ENCODE measurements around the gene MC5R.
"Not testable (repeated sequence)": the region's sequence is repeated elsewhere in the genome, so short reads cannot be mapped to it uniquely, and the experiment has no call there.

Gene MC5R

GRCh38 chr18:13836559-13836958, 12.6 kb downstream of the MC5R start:
- H3K4me3 ChIP-seq: no peak overlapping the region
- DNase-seq (ENCODE audit: low spot score): no peak
- TF ChIP-seq, protein P1, sequence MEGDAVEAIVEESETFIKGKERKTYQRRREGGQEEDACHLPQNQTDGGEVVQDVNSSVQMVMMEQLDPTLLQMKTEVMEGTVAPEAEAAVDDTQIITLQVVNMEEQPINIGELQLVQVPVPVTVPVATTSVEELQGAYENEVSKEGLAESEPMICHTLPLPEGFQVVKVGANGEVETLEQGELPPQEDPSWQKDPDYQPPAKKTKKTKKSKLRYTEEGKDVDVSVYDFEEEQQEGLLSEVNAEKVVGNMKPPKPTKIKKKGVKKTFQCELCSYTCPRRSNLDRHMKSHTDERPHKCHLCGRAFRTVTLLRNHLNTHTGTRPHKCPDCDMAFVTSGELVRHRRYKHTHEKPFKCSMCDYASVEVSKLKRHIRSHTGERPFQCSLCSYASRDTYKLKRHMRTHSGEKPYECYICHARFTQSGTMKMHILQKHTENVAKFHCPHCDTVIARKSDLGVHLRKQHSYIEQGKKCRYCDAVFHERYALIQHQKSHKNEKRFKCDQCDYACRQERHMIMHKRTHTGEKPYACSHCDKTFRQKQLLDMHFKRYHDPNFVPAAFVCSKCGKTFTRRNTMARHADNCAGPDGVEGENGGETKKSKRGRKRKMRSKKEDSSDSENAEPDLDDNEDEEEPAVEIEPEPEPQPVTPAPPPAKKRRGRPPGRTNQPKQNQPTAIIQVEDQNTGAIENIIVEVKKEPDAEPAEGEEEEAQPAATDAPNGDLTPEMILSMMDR (IDR thresholded peaks at IDR 0.05): no peak

DNA sequence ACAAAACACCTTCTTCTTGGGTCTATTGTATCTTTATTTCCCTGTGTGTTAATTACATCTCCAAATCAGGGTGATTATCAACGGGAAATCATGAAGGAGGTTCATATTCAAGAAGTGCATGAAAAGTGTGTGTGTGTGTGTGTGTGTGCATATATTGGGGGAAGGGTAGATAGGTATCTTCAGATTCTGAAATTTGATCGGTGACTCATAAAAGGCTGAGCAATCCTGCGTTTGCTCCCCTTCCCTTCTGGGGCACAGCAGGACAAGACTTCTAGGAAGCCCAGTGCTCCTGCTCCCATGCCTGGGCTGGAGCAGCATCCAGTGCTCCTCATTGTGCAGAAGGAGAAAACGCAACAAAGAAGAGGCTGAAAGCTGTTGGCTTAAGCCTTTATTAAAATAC, 25.8 kb downstream of the MC5R start:
- Histone ChIP-seq H3K27ac (no peak overlapping the region), H3K4me3 (no peak overlapping the region)
- TF ChIP-seq, protein P1 (IDR thresholded peaks at IDR 0.05): no peak
- no peak for DNase-seq (ENCODE audit: low spot score)

More at GRCh38 chr18:13836559-13836958, 12.6 kb downstream of the MC5R start:
- H3K27ac ChIP-seq: no peak overlapping the region

GRCh38 chr18:13862898-13863297, 38.9 kb downstream of the MC5R start:
- not testable (repeated sequence) for H3K27ac ChIP-seq; DNase-seq (ENCODE audit: low spot score); H3K4me3 ChIP-seq

DNA sequence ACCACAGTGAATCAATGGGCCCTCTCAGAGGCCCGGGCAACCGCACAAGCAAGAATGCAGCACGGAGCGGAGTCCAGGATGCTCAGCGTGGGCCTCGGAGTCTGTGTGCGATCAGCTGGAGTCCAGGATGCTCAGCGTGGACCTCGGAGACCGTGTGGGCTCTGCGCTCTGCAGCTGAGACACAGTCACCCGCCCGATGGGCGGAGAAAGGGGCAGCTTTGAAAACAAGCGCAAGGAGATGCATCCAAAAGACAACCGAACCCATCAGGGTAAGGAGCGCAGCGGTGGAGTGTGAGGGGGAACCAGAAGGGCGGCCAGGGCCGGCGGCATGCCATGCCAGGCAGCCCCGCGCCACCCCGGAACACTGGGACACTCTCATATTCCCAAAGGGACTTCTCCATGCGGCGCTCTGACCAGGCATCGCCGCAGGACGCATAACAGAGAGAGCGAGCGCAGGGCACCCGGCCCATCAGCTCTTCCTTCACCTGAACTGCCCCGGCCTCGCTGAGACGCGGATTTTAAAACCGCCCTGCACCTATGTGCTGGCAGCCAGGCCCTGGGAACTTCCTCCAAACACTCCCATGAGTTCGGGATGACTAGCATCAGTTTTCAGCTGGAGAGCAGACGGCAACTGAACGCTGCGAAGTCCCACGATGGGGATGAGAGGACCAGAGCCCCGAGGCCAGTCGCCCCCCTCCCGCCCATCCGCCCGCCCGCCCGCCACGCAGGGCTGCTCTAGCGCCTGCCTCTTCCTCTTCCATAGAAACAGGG, 44.7 kb downstream of the MC5R start:
- peak overlapping the region; percentile 28 for H3K4me3 ChIP-seq

DNA sequence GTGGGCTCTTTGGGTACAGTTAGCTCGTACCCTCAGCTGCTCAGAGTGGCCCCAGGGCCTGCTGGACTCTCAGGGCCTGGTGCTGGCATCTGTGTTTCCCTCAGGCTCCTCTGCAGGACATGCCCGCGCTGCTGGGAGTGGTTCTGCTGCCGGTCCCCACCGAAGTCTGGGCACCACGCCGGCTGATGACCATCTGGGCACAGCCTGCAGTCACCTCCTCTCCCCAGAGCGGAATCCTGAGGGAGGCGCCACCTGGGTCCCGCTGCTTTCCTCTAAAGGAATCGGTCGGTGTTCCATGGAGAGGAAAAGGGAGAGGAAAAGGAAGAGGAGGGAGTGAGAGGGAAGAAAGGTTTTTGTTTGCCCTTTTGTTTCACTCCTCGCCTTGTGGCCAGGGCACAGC, 47.8 kb downstream of the MC5R start:
- Histone ChIP-seq H3K27ac (no peak overlapping the region), H3K4me3 (no peak overlapping the region)
- DNase-seq (ENCODE audit: low spot score): no peak
- TF ChIP-seq, protein P1 (IDR thresholded peaks at IDR 0.05): no peak

More for the DNA sequence above, 44.7 kb downstream of the MC5R start:
- TF ChIP-seq, protein P1 (IDR thresholded peaks at IDR 0.05): no peak
- DNase-seq (ENCODE audit: low spot score): no peak
- H3K27ac ChIP-seq: no peak overlapping the region

DNA sequence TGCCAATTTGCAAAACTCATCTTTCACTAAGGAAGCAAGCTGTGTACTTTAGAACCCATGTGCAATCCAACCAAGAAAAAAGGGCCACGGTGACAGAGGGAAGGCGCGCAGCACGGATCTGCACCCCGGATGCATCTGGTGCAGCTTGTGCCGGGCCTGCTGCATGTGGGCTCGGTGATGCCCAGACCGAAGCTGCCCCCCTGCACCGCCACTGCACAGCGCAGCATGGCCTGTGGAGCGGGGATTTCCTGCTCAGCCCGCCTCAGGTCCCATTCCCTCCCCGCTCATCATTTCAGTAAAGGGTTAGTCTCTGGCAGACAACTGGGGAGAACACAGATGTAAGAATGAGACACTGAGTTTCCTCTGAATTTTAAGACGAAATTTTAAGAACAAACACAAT, 48.4 kb downstream of the MC5R start:
- Histone ChIP-seq H3K27ac (no peak overlapping the region), H3K4me3 (no peak overlapping the region)
- TF ChIP-seq, protein P1 (IDR thresholded peaks at IDR 0.05): no peak
- DNase-seq (ENCODE audit: low spot score): no peak

DNA sequence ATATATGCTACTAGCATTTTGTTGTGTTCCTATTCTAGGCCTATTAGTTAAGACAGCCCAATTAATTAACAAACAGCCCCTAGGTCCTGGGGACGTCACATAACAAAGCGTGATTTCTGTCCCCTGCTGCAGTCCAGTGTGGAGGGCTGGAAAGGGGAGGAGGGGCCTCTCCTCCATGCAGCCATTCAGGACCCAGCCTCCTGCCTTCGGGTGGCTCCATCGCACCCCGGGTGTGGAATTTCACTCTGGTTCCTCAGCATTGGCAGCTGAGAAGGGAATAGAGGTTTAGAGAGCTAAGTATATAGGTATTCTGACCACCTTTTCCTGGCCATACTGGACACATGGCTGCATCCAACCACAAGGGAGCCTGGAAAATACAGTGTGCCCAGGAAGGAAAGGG, 49.0 kb downstream of the MC5R start:
- Histone ChIP-seq H3K4me3 (no peak overlapping the region), H3K27ac (no peak overlapping the region)
- DNase-seq (ENCODE audit: low spot score): no peak
- TF ChIP-seq, protein P1 (IDR thresholded peaks at IDR 0.05): no peak

Measured in coronary artery (tissue), 2 donors.